ENCODE measurements around the gene ASF1B.

DNA sequence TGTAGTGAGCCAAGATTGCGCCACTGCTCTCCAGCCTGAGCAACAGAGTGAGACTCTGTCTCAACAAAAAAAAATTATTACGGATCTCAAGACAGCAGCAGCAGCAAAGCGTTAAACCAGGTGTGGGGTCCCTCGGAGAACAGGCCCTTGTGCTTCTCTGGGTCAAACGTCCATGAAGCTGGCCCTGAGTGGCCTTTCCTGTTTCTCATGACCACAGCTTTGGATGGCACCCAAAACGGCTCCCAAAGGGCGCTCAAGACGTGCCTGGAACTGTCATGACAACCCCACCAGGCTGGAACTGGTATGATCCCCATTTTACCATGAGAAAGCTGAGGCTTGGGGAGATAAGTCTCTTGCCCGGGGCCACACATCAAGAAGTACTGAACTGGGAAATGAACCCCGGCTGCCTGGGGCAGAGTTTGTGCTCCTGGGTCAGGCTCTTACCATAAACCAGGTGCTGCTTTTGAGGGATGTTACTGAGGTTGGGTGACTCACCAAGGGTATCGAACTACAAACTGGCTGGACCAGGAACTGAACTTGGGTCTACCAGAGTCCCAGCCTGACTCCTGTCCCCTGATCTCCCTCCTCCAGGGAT, 34.2 kb downstream of the ASF1B start:
- TF ChIP-seq, protein P1, sequence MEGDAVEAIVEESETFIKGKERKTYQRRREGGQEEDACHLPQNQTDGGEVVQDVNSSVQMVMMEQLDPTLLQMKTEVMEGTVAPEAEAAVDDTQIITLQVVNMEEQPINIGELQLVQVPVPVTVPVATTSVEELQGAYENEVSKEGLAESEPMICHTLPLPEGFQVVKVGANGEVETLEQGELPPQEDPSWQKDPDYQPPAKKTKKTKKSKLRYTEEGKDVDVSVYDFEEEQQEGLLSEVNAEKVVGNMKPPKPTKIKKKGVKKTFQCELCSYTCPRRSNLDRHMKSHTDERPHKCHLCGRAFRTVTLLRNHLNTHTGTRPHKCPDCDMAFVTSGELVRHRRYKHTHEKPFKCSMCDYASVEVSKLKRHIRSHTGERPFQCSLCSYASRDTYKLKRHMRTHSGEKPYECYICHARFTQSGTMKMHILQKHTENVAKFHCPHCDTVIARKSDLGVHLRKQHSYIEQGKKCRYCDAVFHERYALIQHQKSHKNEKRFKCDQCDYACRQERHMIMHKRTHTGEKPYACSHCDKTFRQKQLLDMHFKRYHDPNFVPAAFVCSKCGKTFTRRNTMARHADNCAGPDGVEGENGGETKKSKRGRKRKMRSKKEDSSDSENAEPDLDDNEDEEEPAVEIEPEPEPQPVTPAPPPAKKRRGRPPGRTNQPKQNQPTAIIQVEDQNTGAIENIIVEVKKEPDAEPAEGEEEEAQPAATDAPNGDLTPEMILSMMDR (IDR thresholded peaks at IDR 0.05; ENCODE audit: low read depth, low read length, poor library complexity, severe bottlenecking) = no peak
- TF ChIP-seq EZH2phosphoT487 (IDR thresholded peaks at IDR 0.05; ENCODE audit: borderline replicate concordance, low read length) = no peak

Measured in DOHH2 (cell line).